CD1c-positive myeloid dendritic cell (primary cell): ENCODE data around the gene AGFG2.
"Not testable (repeated sequence)": the region's sequence is repeated elsewhere in the genome, so short reads cannot be mapped to it uniquely, and the experiment has no call there.

ENCODE experiments used
- DNase-seq: peaks from one replicate; pipeline ENCODE4 v3.0.0-alpha.2; 2016; ENCODE audit errors: extremely low spot score

The AGFG2 gene

DNA sequence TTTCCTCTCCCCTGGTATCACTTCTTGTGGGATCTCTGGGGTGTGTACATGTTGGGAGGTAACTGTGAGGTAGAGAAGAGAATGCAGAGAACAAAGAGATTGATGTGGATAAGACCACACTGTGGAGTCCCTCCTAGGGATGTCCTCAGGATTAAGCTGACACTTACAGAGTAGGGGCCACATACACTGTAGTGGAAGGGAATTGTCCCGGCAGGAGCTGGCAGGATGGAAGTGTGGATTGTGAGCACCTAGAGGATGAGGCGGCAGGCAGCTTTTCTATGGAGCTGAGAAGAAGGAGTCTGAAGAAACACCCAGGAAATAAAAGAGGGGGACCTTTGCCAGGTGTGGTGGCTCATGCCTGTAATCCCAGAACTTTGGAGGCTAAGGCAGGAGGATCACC lies 13.5 kb downstream of the AGFG2 start:
- DNase-seq: no peak

GRCh38 chr7:100553032-100553431 lies 14.0 kb downstream of the AGFG2 start:
- DNase-seq: no peak

GRCh38 chr7:100555701-100556100 lies 16.7 kb downstream of the AGFG2 start:
- no peak for DNase-seq

DNA sequence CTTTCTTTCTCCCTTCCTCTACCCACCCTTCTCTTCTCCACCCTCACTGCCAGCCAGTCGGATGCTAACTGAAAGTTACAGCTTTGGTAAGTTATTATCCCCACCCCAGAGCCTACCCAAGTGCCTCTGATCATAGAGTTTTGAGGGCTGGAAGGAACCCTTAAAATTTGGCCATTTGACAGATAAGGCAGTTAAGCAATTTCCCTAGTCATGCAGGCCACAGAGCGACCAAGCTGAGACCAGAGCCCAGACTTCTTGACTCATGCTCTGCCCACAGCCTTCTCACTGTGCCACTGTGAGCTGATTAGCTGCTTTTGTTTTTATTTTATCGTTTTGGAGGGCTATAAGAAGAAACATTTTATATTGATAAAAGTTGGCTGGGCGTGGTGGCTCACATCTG lies 17.5 kb downstream of the AGFG2 start:
- DNase-seq: peak; percentile 48

- no peak for DNase-seq
These were observed 20.1 kb downstream of the AGFG2 start for GRCh38 chr7:100559127-100559526.

DNA sequence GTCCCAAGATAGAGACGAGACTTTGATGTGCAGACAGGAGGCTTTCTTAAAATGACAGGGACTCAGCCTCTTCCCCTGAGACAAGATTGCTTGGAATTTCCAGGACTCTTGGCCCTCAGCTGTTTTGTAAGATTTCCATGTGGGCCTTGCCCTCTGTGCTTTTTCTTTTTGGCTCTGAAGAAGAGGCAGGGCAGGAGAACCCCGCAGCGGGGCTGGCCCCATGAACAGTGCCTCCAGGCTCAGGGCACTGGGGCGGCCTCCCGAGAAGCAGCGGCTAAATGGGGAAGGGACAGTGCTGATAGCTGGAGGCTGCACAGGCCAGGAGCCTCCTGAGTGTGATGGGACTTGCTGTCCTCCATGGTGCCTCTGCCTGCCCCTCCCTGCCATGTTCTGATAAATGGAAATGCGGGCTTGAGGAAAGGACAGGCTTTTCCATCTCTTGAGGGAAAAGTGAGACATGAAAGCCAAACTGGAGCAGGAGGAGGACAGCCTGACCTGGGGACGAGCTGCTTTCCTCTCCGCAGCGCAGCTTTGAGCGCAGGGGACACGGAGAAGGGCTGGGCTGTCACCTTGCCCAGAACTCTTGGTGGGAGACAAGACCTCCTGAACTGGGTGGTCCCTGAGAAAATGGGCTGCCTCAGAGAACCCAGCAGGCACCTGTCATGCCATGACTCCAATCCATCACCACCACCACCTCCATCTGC lies 22.6 kb downstream of the AGFG2 start:
- no peak for DNase-seq

DNA sequence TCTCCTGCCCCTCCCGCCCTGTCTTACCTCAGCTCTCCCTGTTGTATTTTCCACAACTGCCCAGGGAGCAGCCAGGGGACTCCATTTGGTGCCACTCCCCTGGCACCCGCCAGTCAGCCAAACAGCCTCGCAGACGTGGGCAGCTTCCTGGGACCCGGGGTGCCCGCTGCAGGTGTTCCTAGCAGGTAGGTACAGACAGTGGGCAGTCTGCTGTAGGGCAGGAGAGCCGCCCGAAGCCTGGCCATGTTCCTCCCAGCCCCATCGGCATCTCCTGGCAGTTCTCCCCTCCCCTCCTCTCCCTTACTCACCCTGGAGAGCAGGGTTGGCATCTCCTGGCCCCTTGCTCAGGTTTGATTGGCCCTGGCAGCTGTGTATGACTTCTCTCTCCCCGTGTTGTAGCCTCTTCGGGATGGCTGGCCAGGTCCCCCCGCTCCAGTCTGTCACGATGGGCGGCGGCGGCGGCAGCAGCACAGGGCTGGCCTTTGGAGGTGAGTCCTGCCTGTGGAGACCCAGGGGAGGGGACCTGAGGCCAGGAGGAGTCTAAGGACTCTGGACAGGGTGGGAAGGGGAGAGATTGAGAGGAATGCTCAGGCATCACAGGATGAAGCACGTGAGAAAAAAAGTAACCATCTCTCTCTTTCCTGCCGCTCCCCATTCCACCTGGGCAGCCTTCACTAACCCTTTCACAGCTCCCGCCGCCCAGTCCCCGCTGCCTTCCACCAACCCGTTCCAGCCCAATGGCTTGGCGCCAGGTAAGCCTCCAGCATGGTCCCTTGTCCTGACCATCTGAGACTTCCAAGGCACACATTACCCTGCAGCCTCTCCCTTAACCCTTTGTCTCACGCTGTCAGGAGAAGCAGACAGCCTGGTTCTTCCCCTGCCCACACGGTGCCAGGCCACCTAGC lies 23.4 kb downstream of the AGFG2 start:
- no peak for DNase-seq

- DNase-seq: no peak
These were observed 24.1 kb downstream of the AGFG2 start for GRCh38 chr7:100563100-100563564.

GRCh38 chr7:100563809-100564400 lies 24.9 kb downstream of the AGFG2 start:
- peak; percentile 73 for DNase-seq

GRCh38 chr7:100564405-100564804 lies 25.4 kb downstream of the AGFG2 start:
- DNase-seq: not testable (repeated sequence)

- no peak for DNase-seq
These were observed 26.1 kb downstream of the AGFG2 start for GRCh38 chr7:100565133-100565571.

GRCh38 chr7:100566018-100566531 lies 27.1 kb downstream of the AGFG2 start:
- no peak for DNase-seq

GRCh38 chr7:100567031-100567730 lies 28.2 kb downstream of the AGFG2 start:
- no peak for DNase-seq

GRCh38 chr7:100567751-100568175 lies 28.8 kb downstream of the AGFG2 start:
- no peak for DNase-seq

DNA sequence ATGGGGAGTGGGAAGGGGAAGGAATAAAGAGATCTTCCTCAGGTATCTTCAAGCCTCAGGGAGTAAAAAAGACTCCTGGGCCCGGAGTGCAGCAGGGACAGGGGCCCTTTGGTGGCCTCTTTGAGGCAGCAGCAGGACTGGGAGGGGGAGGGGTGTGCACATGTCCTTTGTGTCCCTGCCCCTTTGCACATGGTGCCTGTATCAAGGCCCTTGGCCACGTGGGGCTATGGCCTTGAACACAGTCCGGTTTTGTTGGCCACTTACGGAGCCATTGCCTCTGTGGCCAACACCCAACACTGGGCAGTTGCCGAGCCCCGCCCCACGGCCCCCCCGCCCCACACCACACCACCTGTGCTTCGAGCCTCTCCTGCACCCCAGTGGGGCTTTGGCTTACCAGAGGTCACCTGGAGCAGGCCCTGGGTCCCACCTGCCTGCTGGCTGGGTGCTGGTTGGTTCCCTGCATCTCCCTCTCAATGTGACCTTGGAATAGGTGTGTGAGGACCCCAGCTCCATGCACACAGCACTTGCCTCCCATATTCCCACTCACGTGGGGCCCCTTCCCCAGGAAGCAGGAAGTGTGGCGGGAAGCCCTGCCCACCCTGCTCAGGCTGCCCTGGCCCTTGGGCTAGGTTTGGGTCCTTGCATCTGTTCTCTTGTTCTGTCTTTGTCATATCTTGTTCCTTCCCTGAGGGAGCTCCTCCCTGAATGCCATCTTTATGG lies 29.3 kb downstream of the AGFG2 start:
- no peak for DNase-seq

- DNase-seq: peak; percentile 65
These were observed 30.2 kb downstream of the AGFG2 start for GRCh38 chr7:100568896-100569844.

GRCh38 chr7:100570954-100571828 lies 32.2 kb downstream of the AGFG2 start:
- no peak for DNase-seq

- DNase-seq: no peak
These were observed 32.8 kb downstream of the AGFG2 start for GRCh38 chr7:100571829-100572116.
